Stimulated activated CD8-positive, alpha-beta memory T cell treated with anti-CD3 and anti-CD28 coated beads, Interleukin-12 subunit alpha, Interleukin-12 subunit beta, amount 100 ng/mL, for 4 hours (primary cell): Measurements from ENCODE around the gene WDHD1.
"Not testable (repeated sequence)": the region's sequence is repeated elsewhere in the genome, so short reads cannot be mapped to it uniquely, and the experiment has no call there.

Experiments used
- DNase-seq: peaks from one replicate; pipeline ENCODE4 v3.0.0-alpha.2; 2020; ENCODE audit warnings: low read depth

The WDHD1 gene

GRCh38 chr14:55048900-55049436 is 22.1 kb upstream of the WDHD1 start:
- DNase-seq = no peak

GRCh38 chr14:55047301-55048053 is 20.6 kb upstream of the WDHD1 start:
- DNase-seq = no peak

GRCh38 chr14:55045087-55045486 is 18.2 kb upstream of the WDHD1 start:
- DNase-seq = no peak

- no peak for DNase-seq
These were observed 16.6 kb upstream of the WDHD1 start for GRCh38 chr14:55043528-55043927.

- DNase-seq = no peak
These were observed 11.8 kb upstream of the WDHD1 start for GRCh38 chr14:55038708-55039107.

GRCh38 chr14:55037995-55038394 is 11.1 kb upstream of the WDHD1 start:
- DNase-seq = not testable (repeated sequence)

- no peak for DNase-seq
These were observed 4.3 kb upstream of the WDHD1 start for GRCh38 chr14:55031190-55031589.

- no peak for DNase-seq
These were observed 1.6 kb upstream of the WDHD1 start for GRCh38 chr14:55028476-55028875.

GRCh38 chr14:55028066-55028465 is 1.2 kb upstream of the WDHD1 start:
- no peak for DNase-seq

GRCh38 chr14:55026441-55026792 is 482 bp downstream of the WDHD1 start:
- DNase-seq = no peak

GRCh38 chr14:55025948-55026347 is 951 bp downstream of the WDHD1 start:
- no peak for DNase-seq

- DNase-seq = not testable (repeated sequence)
These were observed 2.5 kb downstream of the WDHD1 start for GRCh38 chr14:55024365-55024764.

GRCh38 chr14:55019968-55020554 is 6.8 kb downstream of the WDHD1 start:
- no peak for DNase-seq

GRCh38 chr14:55015006-55015405 is 11.9 kb downstream of the WDHD1 start:
- DNase-seq = no peak

- no peak for DNase-seq
These were observed 21.8 kb downstream of the WDHD1 start for GRCh38 chr14:55005071-55005470.

- no peak for DNase-seq
These were observed 26.5 kb downstream of the WDHD1 start for GRCh38 chr14:55000381-55000780.

GRCh38 chr14:54985156-54985555 is 41.7 kb downstream of the WDHD1 start:
- no peak for DNase-seq

- DNase-seq = no peak
These were observed 45.2 kb downstream of the WDHD1 start for GRCh38 chr14:54981698-54982097.

- no peak for DNase-seq
These were observed 47.9 kb downstream of the WDHD1 start for GRCh38 chr14:54979039-54979438.

- no peak for DNase-seq
These were observed 50.6 kb downstream of the WDHD1 start for GRCh38 chr14:54976316-54976715.

GRCh38 chr14:54975856-54976255 is 51.0 kb downstream of the WDHD1 start:
- DNase-seq = no peak

GRCh38 chr14:54974788-54975414 is 52.0 kb downstream of the WDHD1 start:
- DNase-seq = no peak

- DNase-seq = no peak
These were observed 59.4 kb downstream of the WDHD1 start for GRCh38 chr14:54967496-54967895.
